H9 (cell line): ENCODE data around the gene TRNP1. TPM values are rescaled to one million over a fixed set of nuclear protein-coding genes. Genes with fewer than 3 reads are reported as not detected.

ENCODE experiments used
- DNase-seq: peaks from one replicate; pipeline ENCODE4 v3.0.0-alpha.2; 2017
- H2AFZ ChIP-seq: one replicate; pipeline ENCODE4 v1.6.1; 2013; ENCODE audit warnings: mild to moderate bottlenecking, low read length, control low read depth, moderate library complexity
- H2AK5ac ChIP-seq: 2 replicates; pipeline ENCODE4 v1.6.1; 2013; ENCODE audit warnings: low read length, control low read depth, mixed read lengths; ENCODE audit not compliant: insufficient read length
- H2BK120ac ChIP-seq: one replicate; pipeline ENCODE4 v1.6.1; 2013; ENCODE audit warnings: low read depth, mild to moderate bottlenecking, low read length, control low read depth, inconsistent platforms; ENCODE audit not compliant: poor library complexity, severe bottlenecking
- H2BK12ac ChIP-seq: 2 replicates; pipeline ENCODE4 v1.6.1; 2013; ENCODE audit warnings: low read length, control low read depth, mixed read lengths, low read depth; ENCODE audit not compliant: insufficient read length
- H2BK15ac ChIP-seq: 2 replicates; pipeline ENCODE4 v1.6.1; 2013; ENCODE audit warnings: low read depth, low read length, control low read depth
- H2BK20ac ChIP-seq: one replicate; pipeline ENCODE4 v1.6.1; 2013; ENCODE audit warnings: low read depth, mild to moderate bottlenecking, low read length, control low read depth, inconsistent platforms; ENCODE audit not compliant: poor library complexity, severe bottlenecking
- H2BK5ac ChIP-seq: 2 replicates; pipeline ENCODE4 v1.6.1; 2013; ENCODE audit warnings: low read length, control low read depth, mixed read lengths; ENCODE audit not compliant: insufficient read length
- H3K14ac ChIP-seq: 2 replicates; pipeline ENCODE4 v1.6.1; 2013; ENCODE audit warnings: low read length, control low read depth; ENCODE audit not compliant: insufficient read depth
- H3K18ac ChIP-seq: 2 replicates; pipeline ENCODE4 v1.6.1; 2013; ENCODE audit warnings: low read depth, mild to moderate bottlenecking, mixed read lengths, low read length, control low read depth; ENCODE audit not compliant: insufficient read length
- H3K23ac ChIP-seq: 2 replicates; pipeline ENCODE4 v1.6.1; 2013; ENCODE audit warnings: low read length, control low read depth, mixed read lengths, low read depth; ENCODE audit not compliant: insufficient read length
- H3K23me2 ChIP-seq: 2 replicates; pipeline ENCODE4 v1.6.1; 2013; ENCODE audit warnings: low read depth, mild to moderate bottlenecking, mixed read lengths, low read length, control low read depth; ENCODE audit not compliant: insufficient read length, poor library complexity, severe bottlenecking
- H3K27ac ChIP-seq: 2 replicates; pipeline ENCODE4 v1.5.1; 2013; ENCODE audit warnings: low read length, control low read depth, mixed read lengths, low read depth; ENCODE audit not compliant: insufficient read length
- H3K27me3 ChIP-seq: 2 replicates; pipeline ENCODE4 v1.6.1; 2013; ENCODE audit warnings: low read length, control low read depth, inconsistent platforms; ENCODE audit not compliant: insufficient read depth
- H3K4ac ChIP-seq: 2 replicates; pipeline ENCODE4 v1.6.1; 2013; ENCODE audit warnings: low read depth, mild to moderate bottlenecking, control low read depth, inconsistent platforms, low read length, moderate library complexity
- H3K4me1 ChIP-seq: 2 replicates; pipeline ENCODE4 v1.6.1; 2013; ENCODE audit warnings: low read length, control low read depth, inconsistent platforms; ENCODE audit not compliant: insufficient read depth
- H3K4me2 ChIP-seq: 2 replicates; pipeline ENCODE4 v1.6.1; 2013; ENCODE audit warnings: low read length, control low read depth, mixed read lengths; ENCODE audit not compliant: insufficient read length, insufficient read depth
- H3K56ac ChIP-seq: 2 replicates; pipeline ENCODE4 v1.6.1; 2013; ENCODE audit warnings: low read depth, mild to moderate bottlenecking, mixed read lengths, low read length, control low read depth; ENCODE audit not compliant: insufficient read length
- H3K79me1 ChIP-seq: 2 replicates; pipeline ENCODE4 v1.6.1; 2013; ENCODE audit warnings: low read depth, mild to moderate bottlenecking, moderate library complexity, low read length, control low read depth, inconsistent platforms; ENCODE audit not compliant: insufficient read depth, poor library complexity, severe bottlenecking
- H3K79me2 ChIP-seq: 2 replicates; pipeline ENCODE4 v1.6.1; 2013; ENCODE audit warnings: low read length, control low read depth, inconsistent platforms; ENCODE audit not compliant: insufficient read depth
- H3K9ac ChIP-seq: 2 replicates; pipeline ENCODE4 v1.6.1; 2013; ENCODE audit warnings: low read length, control low read depth, mixed read lengths; ENCODE audit not compliant: insufficient read length; ENCODE audit errors: extremely low read depth
- H3K9me3 ChIP-seq: one replicate; pipeline ENCODE4 v1.6.1; 2013; ENCODE audit warnings: low read depth, low read length, inconsistent platforms; ENCODE audit not compliant: control insufficient read depth
- H3T11ph ChIP-seq: one replicate; pipeline ENCODE4 v1.6.1; 2013; ENCODE audit warnings: mild to moderate bottlenecking, low read length, control low read depth, inconsistent platforms
- H4K20me1 ChIP-seq: one replicate; pipeline ENCODE4 v1.6.1; 2013; ENCODE audit not compliant: control insufficient read depth, insufficient read length, insufficient read depth
- H4K5ac ChIP-seq: 2 replicates; pipeline ENCODE4 v1.6.1; 2013; ENCODE audit warnings: low read depth, mild to moderate bottlenecking, mixed read lengths, low read length, control low read depth; ENCODE audit not compliant: insufficient read length
- H4K8ac ChIP-seq: replicated peaks from 2 replicates; pipeline ENCODE4 v1.6.1; 2013; ENCODE audit warnings: low read length, control low read depth, mixed read lengths, low read depth; ENCODE audit not compliant: insufficient read length
- H4K91ac ChIP-seq: 2 replicates; pipeline ENCODE4 v1.6.1; 2013; ENCODE audit warnings: low read depth, mild to moderate bottlenecking, moderate library complexity, mixed read lengths, low read length, control low read depth; ENCODE audit not compliant: insufficient read length
- H3K27ac Mint-ChIP-seq, 3 experiments: 2 replicates in 2 of 3; 3 replicates in 1 of 3; pipeline ENCODE4 v1.8.0; 2020 to 2021; ENCODE audit warnings: mixed read lengths in 3 of 3, mild to moderate bottlenecking in 1 of 3, moderate library complexity in 1 of 3
- H3K27me3 Mint-ChIP-seq: 2 replicates; pipeline ENCODE4 v1.8.0; 2021; ENCODE audit warnings: low read depth, mild to moderate bottlenecking, moderate library complexity, mixed read lengths
- H3K36me3 Mint-ChIP-seq, 3 experiments: 2 replicates in 2 of 3; 3 replicates in 1 of 3; pipeline ENCODE4 v1.8.0; 2020 to 2021; ENCODE audit warnings: low read depth in 3 of 3, mixed read lengths in 3 of 3; ENCODE audit not compliant: insufficient read depth in 1 of 3
- H3K4me1 Mint-ChIP-seq, 2 experiments: 2 replicates each; pipeline ENCODE4 v1.8.0; 2020; ENCODE audit warnings: mixed read lengths in 2 of 2
- H3K4me3 Mint-ChIP-seq, 2 experiments: 2 replicates in 1 of 2; 3 replicates in 1 of 2; pipeline ENCODE4 v1.8.0; 2020 to 2021; ENCODE audit warnings: mild to moderate bottlenecking in 2 of 2, mixed read lengths in 2 of 2, moderate library complexity in 1 of 2
- H3K9me3 Mint-ChIP-seq, 2 experiments: 2 replicates in 1 of 2; 3 replicates in 1 of 2; pipeline ENCODE4 v1.8.0; 2020; ENCODE audit warnings: mild to moderate bottlenecking in 2 of 2, mixed read lengths in 2 of 2, moderate library complexity in 1 of 2
- CTCF ChIP-seq: fragments of 200-600 bp; sonication (generic); conservative IDR thresholded peaks from 3 replicates; pipeline ENCODE4 v1.8.0; 2021; ENCODE audit warnings: antibody characterized with exemption, mild to moderate bottlenecking
- WGBS: extraction: QIAGEN DNeasy Blood & Tissue Kit; methylation state at CpG from one replicate; pipeline ENCODE4 v1.1.7; 2013; ENCODE audit warnings: missing lambda C conversion rate, low lambda C conversion rate, mixed read lengths; ENCODE audit not compliant: insufficient read length; ENCODE audit errors: extremely low coverage; 5-methylcytosine and 5-hydroxymethylcytosine counted together
- total RNA-seq: library from RNA; stranded (reverse); gene quantifications from 2 replicates; pipeline ENCODE4 v1.2.1, GENCODE V29; 2021

The TRNP1 gene
- total RNA-seq, 1 experiment from 2014 or later, result 39.0 TPM

- Mint-ChIP-seq H3K9me3 (no peaks in the 10 kb centered on the region), H3K36me3 (peaks cover 9 to 33% (median 27%) of the 10 kb centered on the region in 3 experiments; a peak in 5 of 7 replicates), H3K27ac (peak overlapping the region in 1 of 3 experiments; percentile 49; a peak in 1 of 7 replicates), H3K27me3 (peaks cover 18% of the 10 kb centered on the region), H3K4me1 (peaks cover 67 to 74% of the 10 kb centered on the region in 2 experiments), H3K4me3 (peak overlapping the region; percentile 85 to 95)
- H3T11ph ChIP-seq, result no peak overlapping the region
- peak; percentile 41 for DNase-seq
- H2AK5ac ChIP-seq, result no peak overlapping the region
- H3K14ac ChIP-seq, result no peak overlapping the region
- no peak overlapping the region for H3K23ac ChIP-seq
- peaks cover 18% of the 10 kb centered on the region for H3K23me2 ChIP-seq
- no peak overlapping the region for H4K8ac ChIP-seq
- no peak overlapping the region for H3K18ac ChIP-seq
- TF ChIP-seq CTCF, result no peak
- no peaks in the 10 kb centered on the region for H3K9me3 ChIP-seq
- WGBS, result no CpG with 5 or more reads among the region's 1 CpG
- H4K5ac ChIP-seq, result no peak overlapping the region
- no peak overlapping the region for H3K27ac ChIP-seq
- H3K56ac ChIP-seq, result no peak overlapping the region
- no peak overlapping the region for H3K4ac ChIP-seq
- H3K4me2 ChIP-seq, result no peak overlapping the region
- H2BK5ac ChIP-seq, result no peak overlapping the region
- H3K79me1 ChIP-seq, result no peaks in the 10 kb centered on the region
- no peak overlapping the region for H2BK12ac ChIP-seq
- no peaks in the 10 kb centered on the region for H3K27me3 ChIP-seq
- no peak overlapping the region for H2AFZ ChIP-seq
- H2BK15ac ChIP-seq, result no peak overlapping the region
- no peak overlapping the region for H4K91ac ChIP-seq
- no peaks in the 10 kb centered on the region for H4K20me1 ChIP-seq
- peaks cover 3% of the 10 kb centered on the region; the same call in 1 of the 2 replicates for H3K79me2 ChIP-seq
- no peak overlapping the region for H2BK120ac ChIP-seq
- H3K4me1 ChIP-seq, result peaks cover 21% of the 10 kb centered on the region
- H2BK20ac ChIP-seq, result no peak overlapping the region
- H3K9ac ChIP-seq, result no peak overlapping the region
Observed at GRCh38 chr1:26996024-26996423, 2.5 kb downstream of the TRNP1 start.
